ENCODE results near the gene PCDHGB4.
A peak's percentile ranks its signal among the peaks of the same experiment; 100 is the strongest.
"Not testable (repeated sequence)": the region's sequence is repeated elsewhere in the genome, so short reads cannot be mapped to it uniquely, and the experiment has no call there.

The PCDHGB4 gene

DNA sequence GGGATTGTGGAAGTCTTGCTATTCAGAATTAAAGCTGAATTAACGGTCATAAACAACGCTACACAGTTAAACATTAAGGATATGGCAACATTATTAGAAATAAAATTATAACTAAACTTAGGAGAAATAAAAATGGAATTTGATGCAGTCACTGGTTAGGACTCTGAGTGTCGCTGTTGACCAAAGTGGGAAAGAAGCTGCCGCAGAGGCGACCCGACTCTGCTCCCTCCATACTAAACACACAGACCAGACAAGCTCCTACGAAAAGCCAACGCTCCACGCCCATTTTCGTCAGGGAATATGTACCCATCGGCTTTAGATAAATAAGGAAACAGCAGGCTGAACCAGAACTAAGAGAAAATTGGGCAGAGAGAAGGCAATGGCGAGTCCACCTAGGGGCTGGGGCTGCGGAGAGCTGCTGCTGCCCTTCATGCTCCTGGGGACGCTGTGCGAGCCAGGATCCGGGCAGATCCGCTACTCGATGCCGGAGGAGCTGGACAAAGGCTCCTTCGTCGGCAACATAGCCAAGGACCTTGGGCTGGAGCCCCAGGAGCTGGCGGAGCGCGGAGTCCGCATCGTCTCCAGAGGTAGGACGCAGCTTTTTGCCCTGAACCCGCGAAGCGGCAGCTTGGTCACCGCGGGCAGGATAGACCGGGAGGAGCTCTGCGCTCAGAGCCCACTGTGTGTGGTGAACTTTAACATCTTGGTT lies 23.4 kb upstream of the PCDHGB4 start, which contains the start of gene PCDHGA5:
PCDHGA5 (plus strand) TSS at position 211 of the 709 bp plus-strand sequence; CDS start at position 380, 169 bp downstream.
- peak within 1 kb of the TSS; percentile 27 for H3K4me3 ChIP-seq (ENCODE audit: low read depth, low read length)
- DNase-seq (ENCODE audit: low read depth), result no peak

- DNase-seq (ENCODE audit: low read depth), result no peak
- H3K4me3 ChIP-seq (ENCODE audit: low read depth, low read length), result no peak overlapping the region
Measured at GRCh38 chr5:141366016-141366896, 21.2 kb upstream of the PCDHGB4 start.

GRCh38 chr5:141369994-141370848 lies 17.3 kb upstream of the PCDHGB4 start, which contains the start of gene PCDHGB3:
PCDHGB3 (plus strand) TSS chr5:141370242; CDS start chr5:141370395, 153 bp downstream.
- peak within 1 kb of the TSS; percentile 37 for H3K4me3 ChIP-seq (ENCODE audit: low read depth, low read length)
- DNase-seq (ENCODE audit: low read depth), result peak; percentile 30

- H3K4me3 ChIP-seq (ENCODE audit: low read depth, low read length), result no peak overlapping the region
- no peak for DNase-seq (ENCODE audit: low read depth)
Measured at GRCh38 chr5:141371572-141372475, 15.7 kb upstream of the PCDHGB4 start.

- H3K4me3 ChIP-seq (ENCODE audit: low read depth, low read length), result peak within 1 kb of the TSS; percentile 49
- DNase-seq (ENCODE audit: low read depth), result no peak
Measured at GRCh38 chr5:141373673-141374317, 13.7 kb upstream of the PCDHGB4 start, which contains the start of gene PCDHGA6. PCDHGA6 (plus strand) TSS chr5:141373891; CDS start chr5:141374084, 193 bp downstream.

DNA sequence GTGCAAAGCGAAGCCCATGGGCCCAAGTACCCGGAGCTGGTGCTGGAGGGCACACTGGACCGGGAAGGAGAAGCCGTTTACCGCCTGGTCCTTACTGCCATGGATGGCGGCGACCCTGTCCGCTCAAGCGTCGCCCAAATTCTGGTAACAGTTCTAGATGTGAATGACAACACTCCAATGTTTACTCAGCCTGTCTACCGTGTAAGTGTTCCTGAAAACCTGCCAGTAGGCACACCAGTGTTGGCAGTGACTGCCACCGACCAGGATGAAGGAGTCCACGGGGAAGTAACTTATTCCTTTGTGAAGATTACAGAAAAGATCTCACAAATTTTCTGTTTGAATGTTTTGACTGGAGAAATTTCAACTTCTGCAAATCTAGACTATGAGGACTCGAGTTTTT lies 12.9 kb upstream of the PCDHGB4 start:
- no peak overlapping the region for H3K4me3 ChIP-seq (ENCODE audit: low read depth, low read length)

GRCh38 chr5:141375444-141376155 lies 11.9 kb upstream of the PCDHGB4 start:
- not testable (repeated sequence) for DNase-seq (ENCODE audit: low read depth)

More for the DNA sequence above, 12.9 kb upstream of the PCDHGB4 start:
- DNase-seq (ENCODE audit: low read depth), result no peak

DNA sequence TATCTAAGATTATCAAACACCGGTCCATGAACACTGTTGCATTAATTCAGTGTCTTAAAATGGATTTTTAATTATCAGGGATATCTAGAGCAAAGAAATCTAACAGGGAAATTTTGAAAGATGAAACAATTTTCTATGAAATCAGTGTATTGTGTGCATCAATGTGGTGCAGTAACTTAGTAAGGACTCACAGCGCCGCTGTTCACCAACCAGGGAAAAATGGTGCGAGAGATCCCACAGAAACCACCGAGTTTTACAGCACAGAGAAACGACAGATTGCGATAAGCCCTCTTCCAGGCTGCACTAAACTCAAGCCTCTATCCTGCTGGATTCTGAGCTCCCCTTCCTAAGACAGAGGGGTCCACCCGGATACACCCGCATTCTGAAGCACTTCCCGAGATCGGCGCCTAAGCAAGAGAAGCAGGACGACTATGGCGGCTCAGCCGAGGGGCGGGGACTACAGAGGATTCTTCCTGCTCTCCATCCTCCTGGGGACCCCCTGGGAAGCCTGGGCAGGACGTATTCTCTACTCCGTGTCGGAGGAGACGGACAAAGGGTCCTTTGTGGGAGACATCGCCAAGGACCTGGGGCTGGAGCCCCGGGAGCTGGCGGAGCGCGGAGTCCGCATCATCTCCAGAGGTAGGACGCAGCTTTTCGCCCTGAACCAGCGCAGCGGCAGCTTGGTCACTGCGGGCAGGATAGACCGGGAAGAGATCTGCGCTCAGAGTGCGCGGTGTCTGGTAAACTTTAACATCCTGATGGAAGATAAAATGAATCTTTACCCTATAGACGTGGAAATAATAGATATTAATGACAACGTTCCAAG lies 4.8 kb upstream of the PCDHGB4 start, which contains the start of gene PCDHGA7:
PCDHGA7 (plus strand) TSS at position 274 of the 826 bp plus-strand sequence; CDS start at position 432, 158 bp downstream.
- DNase-seq (ENCODE audit: low read depth), result no peak
- peak within 1 kb of the TSS; percentile 61 for H3K4me3 ChIP-seq (ENCODE audit: low read depth, low read length)

More at GRCh38 chr5:141375444-141376155, 11.9 kb upstream of the PCDHGB4 start:
- not testable (repeated sequence) for H3K4me3 ChIP-seq (ENCODE audit: low read depth, low read length)

DNA sequence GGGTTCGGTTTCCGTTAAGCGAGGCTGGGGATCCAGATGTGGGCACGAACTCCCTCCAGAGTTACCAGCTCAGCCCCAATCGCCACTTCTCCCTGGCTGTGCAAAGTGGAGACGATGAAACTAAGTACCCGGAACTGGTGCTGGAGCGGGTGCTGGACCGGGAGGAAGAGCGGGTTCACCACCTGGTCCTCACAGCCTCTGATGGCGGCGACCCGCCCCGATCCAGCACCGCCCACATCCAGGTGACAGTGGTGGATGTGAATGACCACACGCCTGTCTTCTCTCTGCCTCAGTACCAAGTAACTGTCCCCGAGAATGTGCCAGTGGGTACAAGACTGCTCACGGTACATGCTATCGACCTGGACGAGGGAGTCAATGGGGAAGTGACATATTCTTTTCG lies 4.2 kb upstream of the PCDHGB4 start:
- H3K4me3 ChIP-seq (ENCODE audit: low read depth, low read length), result peak overlapping the region; percentile 61

DNA sequence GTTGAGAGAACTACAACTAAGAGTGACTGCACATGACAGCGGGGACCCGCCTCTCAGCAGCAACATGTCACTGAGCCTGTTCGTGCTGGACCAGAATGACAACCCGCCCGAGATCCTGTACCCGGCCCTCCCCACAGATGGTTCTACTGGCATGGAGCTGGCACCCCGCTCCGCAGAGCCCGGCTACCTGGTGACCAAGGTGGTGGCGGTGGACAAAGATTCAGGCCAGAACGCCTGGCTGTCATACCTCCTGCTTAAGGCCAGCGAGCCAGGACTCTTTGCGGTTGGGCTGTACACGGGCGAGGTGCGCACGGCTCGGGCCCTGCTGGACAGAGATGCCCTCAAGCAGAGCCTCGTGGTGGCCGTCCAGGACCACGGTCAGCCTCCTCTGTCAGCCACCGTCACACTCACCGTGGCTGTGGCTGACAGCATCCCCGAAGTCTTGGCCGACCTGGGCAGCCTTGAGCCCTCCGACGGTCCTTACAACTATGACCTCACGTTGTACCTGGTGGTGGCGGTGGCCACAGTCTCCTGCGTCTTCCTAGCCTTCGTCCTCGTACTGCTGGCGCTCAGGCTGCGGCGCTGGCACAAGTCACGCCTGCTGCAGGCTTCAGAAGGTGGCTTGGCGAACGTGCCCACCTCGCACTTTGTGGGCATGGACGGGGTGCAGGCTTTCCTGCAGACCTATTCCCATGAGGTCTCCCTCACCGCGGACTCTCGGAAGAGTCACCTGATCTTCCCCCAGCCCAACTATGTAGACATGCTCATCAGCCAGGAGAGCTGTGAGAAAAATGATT lies 2.8 kb upstream of the PCDHGB4 start:
- DNase-seq (ENCODE audit: low read depth), result no peak
- no peak overlapping the region for H3K4me3 ChIP-seq (ENCODE audit: low read depth, low read length)

More for the DNA sequence above, 4.2 kb upstream of the PCDHGB4 start:
- no peak for DNase-seq (ENCODE audit: low read depth)

GRCh38 chr5:141388661-141389060 lies 1.2 kb downstream of the PCDHGB4 start:
- no peak overlapping the region for H3K4me3 ChIP-seq (ENCODE audit: low read depth, low read length)
- no peak for DNase-seq (ENCODE audit: low read depth)

- no peak for DNase-seq (ENCODE audit: low read depth)
- H3K4me3 ChIP-seq (ENCODE audit: low read depth, low read length), result no peak overlapping the region
Measured at GRCh38 chr5:141389153-141390042, 1.9 kb downstream of the PCDHGB4 start.

DNA sequence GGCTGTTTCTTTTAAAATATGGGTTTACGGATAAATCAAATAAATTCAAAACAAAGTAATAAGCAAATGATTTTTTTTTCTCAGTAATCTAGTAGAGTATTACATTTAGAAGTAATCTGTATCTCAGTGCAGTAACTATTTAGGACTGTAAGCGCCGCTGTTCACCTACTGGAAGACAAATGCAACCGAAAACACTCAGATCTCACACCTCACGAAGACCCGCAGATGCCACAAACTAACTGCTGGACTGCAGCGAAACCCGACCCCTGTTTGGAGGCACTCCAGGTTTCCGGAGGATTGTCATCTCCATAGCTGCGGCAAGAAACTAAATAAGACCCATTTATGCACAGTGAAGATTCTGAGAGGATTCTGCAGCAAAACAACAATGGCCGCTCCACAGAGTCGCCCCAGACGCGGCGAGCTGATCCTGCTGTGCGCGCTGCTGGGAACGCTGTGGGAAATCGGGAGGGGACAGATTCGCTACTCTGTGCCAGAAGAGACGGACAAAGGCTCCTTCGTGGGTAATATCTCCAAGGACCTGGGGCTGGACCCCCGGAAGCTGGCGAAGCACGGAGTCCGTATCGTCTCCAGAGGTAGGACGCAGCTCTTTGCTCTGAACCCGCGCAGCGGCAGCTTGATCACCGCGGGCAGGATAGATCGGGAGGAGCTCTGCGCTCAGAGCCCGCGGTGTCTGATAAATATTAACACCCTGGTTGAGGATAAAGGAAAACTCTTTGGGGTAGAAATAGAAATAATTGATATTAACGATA lies 5.1 kb downstream of the PCDHGB4 start, which contains the start of gene PCDHGA8:
PCDHGA8 (plus strand) TSS at position 205 of the 770 bp plus-strand sequence; CDS start at position 386, 181 bp downstream.
- no peak within 1 kb of the TSS for H3K4me3 ChIP-seq (ENCODE audit: low read depth, low read length)
- no peak for DNase-seq (ENCODE audit: low read depth)

GRCh38 chr5:141393267-141393666 lies 5.8 kb downstream of the PCDHGB4 start:
- no peak for DNase-seq (ENCODE audit: low read depth)
- H3K4me3 ChIP-seq (ENCODE audit: low read depth, low read length), result no peak overlapping the region

Measured in skeletal muscle cell (primary cell).